Lower lobe of right lung (tissue), 2 donors: ENCODE data around the gene CNIH3. TPM values are rescaled to one million over a fixed set of nuclear protein-coding genes. Genes with fewer than 3 reads are reported as not detected.

Experiments used
- ATAC-seq, 2 donors: fragments of 200-7000 bp; cut with Tn5 transposase; one replicate each; pipeline ENCODE4 v1.9.1; 2020 to 2022; ENCODE audit warnings: mild to moderate bottlenecking in 2 of 2, moderate library complexity in 2 of 2
- DNase-seq: peaks from one replicate; pipeline ENCODE4 v3.0.0-alpha.2; 2020
- H3K27ac ChIP-seq: fragments of 200-600 bp; one replicate; pipeline ENCODE4 v1.8.0; 2022
- H3K27me3 ChIP-seq: fragments of 200-600 bp; one replicate; pipeline ENCODE4 v1.8.0; 2022; ENCODE audit warnings: low read depth
- H3K36me3 ChIP-seq: fragments of 200-600 bp; one replicate; pipeline ENCODE4 v1.8.0; 2022; ENCODE audit warnings: mild to moderate bottlenecking
- H3K4me1 ChIP-seq: fragments of 200-600 bp; one replicate; pipeline ENCODE4 v1.8.0; 2022
- H3K4me3 ChIP-seq: fragments of 200-600 bp; one replicate; pipeline ENCODE4 v1.8.0; 2022; ENCODE audit warnings: mild to moderate bottlenecking
- H3K9me3 ChIP-seq: fragments of 200-600 bp; one replicate; pipeline ENCODE4 v1.8.0; 2022
- intact Hi-C: fragments of 100-400 bp; cut with DNase I; formaldehyde crosslinking; loops from one replicate; pipeline ENCODE4 v1.11.0; 2022
- total RNA-seq: library from RNA; stranded (reverse); fragmentation: NEBNext Ultra II Directional; extraction: Animal tissue kit (Norgen Biotek cat#: 25700); gene quantifications from one replicate; pipeline ENCODE4 v1.2.1, GENCODE V29; 2021
- TF ChIP-seq, protein P1 (sequence below): fragments of 200-600 bp; IDR thresholded peaks from one replicate; pipeline ENCODE4 v1.8.0; 2022; ENCODE audit warnings: antibody characterized with exemption, mild to moderate bottlenecking
- donor health status: DM: no; HTN: yes; CAD: no; lungs with severe emphysema.

CNIH3 gene
- total RNA-seq, 1 donor from 2014 or later, result 2.1 TPM

DNA sequence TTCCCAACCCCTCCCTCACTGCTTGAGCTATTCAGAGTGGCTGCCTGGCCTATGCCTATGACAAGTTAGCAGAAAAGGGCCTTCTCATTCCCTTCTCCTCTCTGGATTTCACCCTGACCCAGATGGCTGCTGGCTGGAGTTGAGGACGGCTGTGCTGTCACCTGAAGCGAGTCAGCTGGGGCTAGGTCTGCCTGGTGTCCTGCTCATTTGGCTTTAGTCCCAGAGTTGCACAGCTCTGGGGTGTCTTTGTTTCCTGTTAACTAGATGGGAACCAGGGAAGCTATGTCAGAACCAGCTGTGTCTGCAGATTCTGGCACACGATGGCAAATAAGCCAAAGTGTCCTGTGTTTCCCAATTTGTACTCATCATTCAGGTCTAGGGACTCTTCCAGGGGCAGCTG, 52.9 kb downstream of the CNIH3 start:
- TF ChIP-seq, protein P1, sequence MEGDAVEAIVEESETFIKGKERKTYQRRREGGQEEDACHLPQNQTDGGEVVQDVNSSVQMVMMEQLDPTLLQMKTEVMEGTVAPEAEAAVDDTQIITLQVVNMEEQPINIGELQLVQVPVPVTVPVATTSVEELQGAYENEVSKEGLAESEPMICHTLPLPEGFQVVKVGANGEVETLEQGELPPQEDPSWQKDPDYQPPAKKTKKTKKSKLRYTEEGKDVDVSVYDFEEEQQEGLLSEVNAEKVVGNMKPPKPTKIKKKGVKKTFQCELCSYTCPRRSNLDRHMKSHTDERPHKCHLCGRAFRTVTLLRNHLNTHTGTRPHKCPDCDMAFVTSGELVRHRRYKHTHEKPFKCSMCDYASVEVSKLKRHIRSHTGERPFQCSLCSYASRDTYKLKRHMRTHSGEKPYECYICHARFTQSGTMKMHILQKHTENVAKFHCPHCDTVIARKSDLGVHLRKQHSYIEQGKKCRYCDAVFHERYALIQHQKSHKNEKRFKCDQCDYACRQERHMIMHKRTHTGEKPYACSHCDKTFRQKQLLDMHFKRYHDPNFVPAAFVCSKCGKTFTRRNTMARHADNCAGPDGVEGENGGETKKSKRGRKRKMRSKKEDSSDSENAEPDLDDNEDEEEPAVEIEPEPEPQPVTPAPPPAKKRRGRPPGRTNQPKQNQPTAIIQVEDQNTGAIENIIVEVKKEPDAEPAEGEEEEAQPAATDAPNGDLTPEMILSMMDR, result no peak
- Histone ChIP-seq H3K4me1 (no peaks in the 10 kb centered on the region), H3K27me3 (no peaks in the 10 kb centered on the region), H3K27ac (no peak overlapping the region), H3K4me3 (no peak overlapping the region), H3K36me3 (no peaks in the 10 kb centered on the region), H3K9me3 (no peaks in the 10 kb centered on the region)
- ATAC-seq, result peak; percentile 18 to 28
- intact Hi-C loops, result no loop called here
- no peak for DNase-seq

DNA sequence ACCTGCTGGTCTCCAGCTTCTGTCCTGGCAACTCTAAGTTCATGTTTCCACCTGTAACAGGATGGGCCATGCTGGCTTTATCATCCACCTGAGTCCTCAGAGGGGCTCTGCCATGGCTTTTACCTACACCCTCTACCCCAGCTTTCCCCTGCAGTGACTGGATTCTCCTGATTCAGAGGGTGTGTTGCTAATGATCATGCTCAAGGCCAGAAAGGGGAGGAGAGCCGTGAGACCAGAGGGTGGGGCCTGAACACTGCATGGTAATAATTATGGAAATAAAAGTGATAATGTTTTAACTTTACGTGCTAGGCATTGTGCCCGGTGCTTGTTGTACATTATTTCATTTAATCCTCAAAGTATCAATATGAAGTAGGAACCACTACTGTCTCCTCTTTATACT, 53.3 kb downstream of the CNIH3 start:
- Histone ChIP-seq H3K27ac (no peak overlapping the region), H3K4me1 (no peaks in the 10 kb centered on the region), H3K27me3 (no peaks in the 10 kb centered on the region), H3K9me3 (no peaks in the 10 kb centered on the region), H3K4me3 (no peak overlapping the region), H3K36me3 (no peaks in the 10 kb centered on the region)
- TF ChIP-seq, protein P1, result no peak
- no peak for ATAC-seq
- intact Hi-C loops, result no loop called here
- DNase-seq, result no peak

DNA sequence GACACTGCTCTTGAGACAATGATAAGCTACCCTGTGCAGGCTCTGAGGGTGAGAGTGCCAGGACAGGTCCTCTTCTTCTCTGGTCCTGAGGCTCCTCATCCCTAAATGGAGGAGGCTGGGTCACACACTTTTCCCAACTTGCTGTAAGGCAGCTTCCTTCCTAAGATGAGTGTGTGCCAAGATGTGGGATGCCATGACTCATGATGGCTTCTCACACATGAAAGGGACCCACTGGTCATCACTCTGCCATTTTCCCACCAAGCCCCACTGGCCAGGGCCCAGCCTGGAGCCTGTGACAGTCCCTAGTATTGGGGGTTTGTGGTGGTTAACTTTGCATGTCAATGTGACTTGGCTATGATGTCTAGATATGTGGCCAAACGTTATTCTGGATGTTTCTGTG, 54.4 kb downstream of the CNIH3 start:
- H3K4me3 ChIP-seq, result no peak overlapping the region
- intact Hi-C loops, result no loop called here
- H3K9me3 ChIP-seq, result no peaks in the 10 kb centered on the region
- H3K27me3 ChIP-seq, result no peaks in the 10 kb centered on the region
- no peaks in the 10 kb centered on the region for H3K36me3 ChIP-seq
- H3K27ac ChIP-seq, result no peak overlapping the region
- no peak for ATAC-seq
- no peaks in the 10 kb centered on the region for H3K4me1 ChIP-seq
- DNase-seq, result no peak
- TF ChIP-seq, protein P1, result no peak

DNA sequence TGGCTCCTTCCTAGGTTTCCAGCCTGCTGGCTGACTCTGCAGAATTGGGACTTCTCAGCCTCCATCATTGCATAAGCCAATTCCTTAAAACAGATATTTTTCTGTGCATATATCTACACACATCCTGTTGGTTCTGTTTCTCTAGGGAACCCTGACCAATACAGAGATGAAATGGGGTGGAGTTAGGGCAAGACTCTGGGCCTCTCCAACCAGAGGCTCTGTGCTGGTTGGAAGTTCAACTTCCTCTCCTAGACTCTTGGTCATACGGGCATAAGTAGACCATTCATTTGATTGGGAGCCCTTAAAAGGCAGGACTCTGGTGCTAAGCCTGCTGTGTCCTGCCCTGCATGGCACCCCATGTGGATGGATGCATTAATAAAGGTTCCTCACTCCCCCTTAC, 55.0 kb downstream of the CNIH3 start:
- Histone ChIP-seq H3K36me3 (no peaks in the 10 kb centered on the region), H3K4me1 (no peaks in the 10 kb centered on the region), H3K9me3 (no peaks in the 10 kb centered on the region), H3K27me3 (no peaks in the 10 kb centered on the region), H3K27ac (no peak overlapping the region), H3K4me3 (no peak overlapping the region)
- DNase-seq (no peak), ATAC-seq (no peak)
- intact Hi-C loops, result no loop called here
- TF ChIP-seq, protein P1, result no peak

DNA sequence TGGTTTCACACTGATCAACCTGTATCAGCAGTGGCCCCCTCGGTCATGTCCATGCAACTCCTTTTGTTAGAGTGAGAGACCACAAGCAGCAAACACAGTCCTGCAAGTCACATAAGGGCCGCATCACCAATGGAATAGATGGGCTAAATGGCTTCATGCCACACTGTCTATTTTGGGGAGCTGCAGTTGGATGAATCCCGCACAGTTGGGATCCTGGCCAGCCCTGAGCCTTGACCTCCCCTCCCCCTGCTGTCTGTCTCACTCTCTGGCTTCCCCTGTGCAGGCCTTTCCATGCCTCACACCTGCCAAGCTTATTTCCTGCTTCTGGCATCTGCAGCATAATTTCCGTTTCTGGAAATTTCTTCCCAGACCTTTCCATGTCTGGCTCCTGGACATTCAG, 57.0 kb downstream of the CNIH3 start:
- no peak for DNase-seq
- H3K27me3 ChIP-seq, result no peaks in the 10 kb centered on the region
- ATAC-seq, result no peak
- TF ChIP-seq, protein P1, result no peak
- H3K27ac ChIP-seq, result no peak overlapping the region
- H3K9me3 ChIP-seq, result no peaks in the 10 kb centered on the region
- H3K4me1 ChIP-seq, result no peaks in the 10 kb centered on the region
- H3K36me3 ChIP-seq, result no peaks in the 10 kb centered on the region
- no peak overlapping the region for H3K4me3 ChIP-seq
- intact Hi-C loops, result no loop called here

DNA sequence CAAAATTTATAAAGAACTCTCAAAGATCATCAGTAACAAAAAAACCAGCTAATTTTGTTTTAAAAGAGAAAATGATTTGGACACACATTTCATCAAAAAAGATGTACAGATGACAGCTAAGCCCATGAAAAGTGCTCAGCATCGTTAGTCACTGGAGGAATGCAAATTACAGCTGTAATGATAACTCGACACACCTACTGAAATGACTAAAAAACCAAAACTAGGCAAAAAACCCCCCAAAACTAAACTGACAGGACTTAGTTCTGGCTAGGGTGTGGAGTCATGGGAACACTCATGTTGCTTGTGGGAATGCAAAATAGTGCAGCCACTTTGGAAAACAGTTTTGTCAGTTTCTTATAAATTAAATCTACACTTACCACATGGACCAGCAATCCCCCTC, 59.5 kb downstream of the CNIH3 start:
- DNase-seq, result no peak
- no peak overlapping the region for H3K27ac ChIP-seq
- no peaks in the 10 kb centered on the region for H3K27me3 ChIP-seq
- intact Hi-C loops, result no loop called here
- no peak overlapping the region for H3K4me3 ChIP-seq
- no peaks in the 10 kb centered on the region for H3K9me3 ChIP-seq
- H3K4me1 ChIP-seq, result no peaks in the 10 kb centered on the region
- no peak for ATAC-seq
- no peaks in the 10 kb centered on the region for H3K36me3 ChIP-seq
- TF ChIP-seq, protein P1, result no peak
